NT2/D1 (cell line): Measurements from ENCODE around the gene RAP2A.

Source experiments
- DNase-seq: peaks from one replicate; pipeline ENCODE4 v3.0.0-alpha.2; 2011; ENCODE audit warnings: low read depth, low spot score
- H3K27me3 ChIP-seq: 2 replicates; pipeline ENCODE4 v1.6.0; 2011; ENCODE audit warnings: mild to moderate bottlenecking; ENCODE audit not compliant: insufficient read length, insufficient read depth
- H3K36me3 ChIP-seq: 2 replicates; pipeline ENCODE4 v1.6.1; 2011; ENCODE audit warnings: mild to moderate bottlenecking, low read length, mixed read lengths; ENCODE audit not compliant: insufficient read depth, insufficient read length
- H3K4me1 ChIP-seq: 2 replicates; pipeline ENCODE4 v1.5.1; 2011; ENCODE audit not compliant: insufficient read depth, insufficient read length
- H3K4me3 ChIP-seq: 2 replicates; pipeline ENCODE4 v1.5.1; 2011; ENCODE audit warnings: low read depth; ENCODE audit not compliant: insufficient read length
- H3K9ac ChIP-seq: 2 replicates; pipeline ENCODE4 v1.6.0; 2011; ENCODE audit warnings: low read depth; ENCODE audit not compliant: insufficient read length
- H3K9me3 ChIP-seq: 2 replicates; pipeline ENCODE4 v1.5.1; 2011; ENCODE audit warnings: mild to moderate bottlenecking, low read length; ENCODE audit not compliant: insufficient read depth
- SUZ12 ChIP-seq: IDR thresholded peaks from 2 replicates; pipeline ENCODE4 v1.6.1; 2011; ENCODE audit not compliant: insufficient read length, insufficient read depth; ENCODE audit errors: extremely low read depth
- YY1 ChIP-seq: IDR thresholded peaks from 2 replicates; pipeline ENCODE4 v1.6.1; 2011; ENCODE audit not compliant: insufficient read length, insufficient read depth
- ZNF274 ChIP-seq: IDR thresholded peaks from 2 replicates; pipeline ENCODE4 v1.6.1; 2011; ENCODE audit warnings: mild to moderate bottlenecking, low read depth, low read length

The RAP2A gene

DNA sequence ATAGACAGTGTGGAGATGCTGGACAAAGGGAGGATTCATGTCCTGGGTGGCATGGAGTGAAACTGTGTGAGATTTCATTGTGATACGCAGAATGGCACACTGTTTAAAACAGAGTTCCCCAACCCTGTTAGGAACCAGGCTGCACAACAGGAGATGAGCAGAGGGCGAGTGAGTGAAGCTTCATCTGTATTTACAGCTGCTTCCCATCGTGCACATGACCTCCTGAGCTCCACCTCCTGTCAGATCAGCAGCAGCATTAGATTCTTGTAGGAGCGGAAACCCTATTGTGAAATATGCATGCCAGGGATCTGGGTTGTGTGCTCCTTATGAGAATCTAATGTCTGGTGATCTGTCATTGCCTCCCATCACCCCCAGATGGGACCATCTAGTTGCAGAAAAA lies 72.5 kb downstream of the RAP2A start:
- TF ChIP-seq ZNF274 (no peak), SUZ12 (no peak), YY1 (no peak)
- Histone ChIP-seq H3K4me3 (no peak overlapping the region), H3K27me3 (no peaks in the 10 kb centered on the region), H3K4me1 (no peaks in the 10 kb centered on the region), H3K36me3 (no peaks in the 10 kb centered on the region), H3K9me3 (no peaks in the 10 kb centered on the region), H3K9ac (no peak overlapping the region)
- DNase-seq = no peak

- TF ChIP-seq SUZ12 (no peak), ZNF274 (no peak), YY1 (no peak)
- H3K4me3 ChIP-seq = no peak overlapping the region
- no peak for DNase-seq
- H3K9me3 ChIP-seq = no peaks in the 10 kb centered on the region
- no peaks in the 10 kb centered on the region for H3K27me3 ChIP-seq
- no peak overlapping the region for H3K9ac ChIP-seq
- H3K36me3 ChIP-seq = no peaks in the 10 kb centered on the region
- H3K4me1 ChIP-seq = no peaks in the 10 kb centered on the region
Measured at GRCh38 chr13:97512732-97513131, 78.8 kb downstream of the RAP2A start.

DNA sequence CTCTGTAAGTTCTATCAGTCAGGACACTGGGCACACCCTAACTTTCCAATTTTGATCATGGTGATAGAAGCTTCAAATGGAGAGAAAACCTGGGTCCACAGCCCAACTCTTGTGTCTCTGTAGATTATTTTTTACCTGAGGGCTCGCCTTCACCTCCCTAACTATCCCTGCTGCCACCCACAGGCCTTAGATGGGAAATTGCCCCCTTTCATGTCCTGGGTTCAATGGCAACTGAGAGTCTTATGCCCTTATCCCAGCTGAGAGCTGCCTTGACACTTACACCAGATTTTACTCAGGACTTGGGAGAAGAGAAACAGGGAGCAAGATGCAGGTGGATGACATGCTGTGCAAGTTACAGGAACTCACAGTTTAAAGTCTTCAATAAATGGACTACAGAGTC lies 81.7 kb downstream of the RAP2A start:
- DNase-seq = no peak
- TF ChIP-seq ZNF274 = no peak
- no peak for TF ChIP-seq YY1
- TF ChIP-seq SUZ12 = no peak
- Histone ChIP-seq H3K36me3 (no peaks in the 10 kb centered on the region), H3K9me3 (no peaks in the 10 kb centered on the region), H3K4me1 (no peaks in the 10 kb centered on the region), H3K9ac (no peak overlapping the region), H3K4me3 (no peak overlapping the region), H3K27me3 (no peaks in the 10 kb centered on the region)

DNA sequence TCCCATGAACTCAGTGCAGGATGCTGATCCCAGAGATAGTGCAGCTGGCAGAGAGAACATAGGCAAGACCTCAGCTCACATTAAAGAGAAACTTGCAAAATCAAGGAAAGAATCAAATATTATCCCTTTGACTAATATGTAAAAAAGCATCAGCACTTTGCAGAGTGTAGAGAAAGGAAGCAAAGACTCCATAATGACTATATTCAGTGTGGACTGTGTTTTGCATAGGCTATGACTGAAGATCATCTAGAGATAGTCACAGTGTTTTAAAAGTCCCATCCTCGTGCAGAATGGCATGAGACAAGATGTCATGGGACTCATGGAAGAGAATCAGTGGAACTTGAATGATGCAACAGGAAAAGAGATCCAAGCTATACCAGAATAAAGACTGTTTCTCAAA lies 84.0 kb downstream of the RAP2A start:
- Histone ChIP-seq H3K4me3 (no peak overlapping the region), H3K36me3 (no peaks in the 10 kb centered on the region), H3K27me3 (no peaks in the 10 kb centered on the region), H3K9ac (no peak overlapping the region), H3K4me1 (no peaks in the 10 kb centered on the region), H3K9me3 (no peaks in the 10 kb centered on the region)
- TF ChIP-seq YY1 (no peak), SUZ12 (no peak), ZNF274 (no peak)
- DNase-seq = no peak
